NCI-H1105 treated with DMSO at 0.1 percent for 48 hours (cell line): Measurements from ENCODE around the gene CAD.

ENCODE experiments used
- DNase-seq: peaks from one replicate; lab custom pipeline; 2025; lab: John Stamatoyannopoulos, UW

CAD gene

DNA sequence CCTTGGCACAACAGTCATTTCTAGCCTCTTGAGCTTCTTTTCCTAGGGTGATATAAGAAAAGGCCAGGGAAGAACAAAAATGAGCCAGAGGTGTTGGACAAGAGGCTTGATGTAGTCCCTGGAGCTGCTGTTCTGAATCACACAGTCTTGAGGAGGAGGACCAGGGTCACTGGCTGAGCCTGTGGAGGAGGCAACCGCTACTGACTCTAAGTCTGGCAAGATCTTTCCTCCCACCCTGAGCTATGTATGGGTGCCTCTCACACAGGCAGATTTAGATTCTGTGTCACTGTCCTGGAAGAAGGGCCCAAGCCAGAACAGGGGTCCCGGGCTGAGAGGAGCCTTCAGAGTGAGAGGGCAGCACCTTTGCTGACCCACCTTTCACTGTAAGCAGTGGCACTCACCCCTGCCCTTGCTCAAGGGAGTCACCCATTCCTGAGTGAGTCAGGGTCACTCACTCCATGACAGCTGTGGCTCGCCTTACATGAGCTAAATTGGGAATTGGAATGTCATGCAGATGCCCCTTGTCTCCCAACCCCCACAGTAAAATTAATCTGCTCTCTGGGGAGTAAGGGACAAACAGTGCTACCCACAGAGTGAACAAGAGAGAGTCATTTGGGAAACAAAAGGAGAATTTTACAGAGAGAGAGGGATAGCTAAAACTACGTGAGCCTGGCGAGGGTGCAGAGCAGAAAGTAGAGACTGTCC, 64.8 kb downstream of the CAD start, which contains the start of gene TRIM54:
Gene TRIM54, plus strand, starts transcription at position 575 of the 705 bp plus-strand sequence. CDS start 303 bp downstream, outside the sequence.
- DNase-seq: no peak

DNA sequence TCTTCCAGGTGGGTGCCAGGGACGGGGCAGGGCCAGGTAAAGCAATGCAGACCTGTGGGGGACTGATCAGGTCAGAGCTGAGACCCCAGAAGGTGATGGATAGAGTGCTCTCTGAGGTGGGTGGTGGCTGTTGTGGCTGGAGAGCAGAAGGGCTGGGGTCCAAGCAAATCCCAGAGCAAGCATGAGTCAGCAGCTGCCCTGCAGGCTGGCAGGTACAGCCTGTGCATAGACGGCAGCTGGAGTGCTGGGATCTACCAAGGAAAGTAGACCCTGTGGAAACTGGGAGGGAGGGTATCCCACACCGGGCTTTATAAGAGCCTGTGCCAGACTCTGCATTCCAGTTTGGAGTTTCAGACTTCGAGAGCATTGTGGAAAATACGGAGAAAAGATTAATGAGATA, 65.7 kb downstream of the CAD start:
- DNase-seq: no peak

DNA sequence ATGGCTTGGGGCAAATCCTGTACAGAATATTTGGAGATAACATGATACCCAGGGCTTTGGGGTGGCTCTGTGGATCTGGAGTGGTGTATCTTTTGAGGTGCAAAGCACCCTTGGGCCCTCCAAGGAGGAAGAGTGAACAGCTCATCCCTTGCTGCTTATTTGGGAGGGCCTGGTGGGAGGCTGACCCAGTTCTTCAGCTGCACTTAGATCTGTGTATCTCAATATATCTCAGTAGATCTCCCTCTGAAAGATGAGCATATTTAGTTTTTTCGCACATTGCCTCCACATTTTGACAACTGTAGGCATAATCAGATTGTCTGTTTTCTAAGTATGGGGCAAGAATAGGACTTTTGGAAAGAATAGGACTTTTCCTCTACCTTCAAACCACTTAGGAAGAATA, 67.8 kb downstream of the CAD start:
- no peak for DNase-seq

DNA sequence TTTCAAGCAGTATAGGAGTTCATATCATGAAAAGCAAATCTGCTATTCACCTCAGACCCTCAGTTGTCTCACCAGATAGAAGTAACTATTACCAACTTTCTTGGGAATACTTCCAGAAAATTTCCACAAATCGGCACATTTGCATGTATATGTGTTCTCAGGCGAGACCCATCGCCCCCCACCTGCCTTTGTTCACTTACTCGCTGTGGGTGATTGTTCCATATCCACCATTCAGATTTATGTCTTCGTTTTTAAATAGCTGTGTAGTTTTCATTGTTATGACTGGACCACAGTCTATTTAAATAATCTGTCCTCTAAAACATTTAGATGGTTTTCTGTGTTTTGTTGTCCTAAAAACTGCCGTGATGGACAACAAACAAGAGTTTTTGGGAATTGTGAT, 68.3 kb downstream of the CAD start:
- no peak for DNase-seq

DNA sequence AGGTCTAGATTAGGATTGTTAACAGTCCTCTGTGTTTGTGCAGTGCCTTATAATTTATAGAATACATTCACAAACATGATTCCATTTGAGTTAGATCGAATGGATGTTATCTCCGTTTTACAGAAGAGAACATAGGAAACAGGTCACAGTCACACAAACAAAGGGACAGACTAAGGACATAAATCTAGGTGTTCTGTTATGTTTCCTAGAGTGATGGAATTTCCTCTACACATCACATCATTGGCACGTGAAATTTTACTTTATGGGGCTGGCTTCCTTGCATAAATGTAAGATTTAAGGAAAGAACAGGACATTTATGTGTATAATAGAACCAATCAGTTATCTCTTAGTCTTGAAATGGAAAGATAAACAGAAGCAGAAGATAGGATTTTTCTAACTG, 71.4 kb downstream of the CAD start:
- DNase-seq: no peak

DNA sequence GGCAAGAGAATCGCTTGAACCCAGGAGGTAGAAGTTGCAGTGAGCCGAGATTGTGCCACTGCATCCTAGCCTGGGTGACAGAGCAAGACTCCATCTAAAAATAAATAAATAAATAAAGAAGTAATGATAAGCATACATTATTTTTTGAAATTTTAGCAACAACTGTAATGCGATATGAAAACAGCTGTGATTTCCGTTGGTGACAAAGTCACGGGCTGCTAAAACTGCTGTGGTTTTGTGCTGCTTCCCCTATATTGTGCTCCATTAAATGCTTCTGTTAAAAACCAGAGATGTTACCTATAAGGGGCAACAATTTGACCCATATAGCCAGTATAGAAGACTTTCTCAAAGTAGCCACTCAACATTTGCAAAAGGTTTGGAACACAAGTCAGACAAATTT, 73.4 kb downstream of the CAD start:
- no peak for DNase-seq

DNA sequence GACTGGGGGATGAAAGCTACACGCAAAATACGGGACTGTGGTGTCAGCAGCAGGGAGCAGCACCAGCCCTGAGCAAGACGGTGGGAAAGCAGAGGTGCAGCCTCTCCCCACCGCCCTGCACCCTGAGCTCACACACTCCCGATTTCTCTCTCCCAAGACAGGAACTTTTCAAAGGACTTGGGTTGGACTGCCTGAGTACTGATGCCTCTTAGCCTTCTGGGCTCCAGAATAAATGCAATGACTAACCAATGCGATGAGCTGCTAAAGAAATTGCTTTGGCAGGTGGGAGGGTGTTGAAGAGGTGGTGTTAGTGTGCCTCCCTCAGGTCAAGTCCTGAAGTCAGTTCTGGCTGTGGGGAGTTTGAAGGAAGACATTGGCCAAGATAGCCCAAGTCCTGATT, 74.7 kb downstream of the CAD start:
- no peak for DNase-seq
